KOPT-K1 (cell line): ENCODE data around the gene CCL11.

Experiments used
- H3K27ac ChIP-seq: fragments of 200-600 bp; sonication (generic); 2 replicates; pipeline ENCODE4 v1.5.1; 2016; ENCODE audit warnings: antibody characterized with exemption, mild to moderate bottlenecking, low read depth, low read length; ENCODE audit not compliant: poor library complexity, severe bottlenecking
- H3K36me3 ChIP-seq: fragments of 200-600 bp; sonication (generic); 2 replicates; pipeline ENCODE4 v1.5.1; 2017; ENCODE audit warnings: antibody characterized with exemption, mild to moderate bottlenecking, low read length, moderate library complexity; ENCODE audit not compliant: insufficient read depth
- H3K9me3 ChIP-seq: fragments of 200-600 bp; sonication (generic); 2 replicates; pipeline ENCODE4 v1.5.1; 2017; ENCODE audit warnings: antibody characterized with exemption, low read length, mild to moderate bottlenecking; ENCODE audit not compliant: insufficient read depth, poor library complexity, severe bottlenecking

Gene CCL11

DNA sequence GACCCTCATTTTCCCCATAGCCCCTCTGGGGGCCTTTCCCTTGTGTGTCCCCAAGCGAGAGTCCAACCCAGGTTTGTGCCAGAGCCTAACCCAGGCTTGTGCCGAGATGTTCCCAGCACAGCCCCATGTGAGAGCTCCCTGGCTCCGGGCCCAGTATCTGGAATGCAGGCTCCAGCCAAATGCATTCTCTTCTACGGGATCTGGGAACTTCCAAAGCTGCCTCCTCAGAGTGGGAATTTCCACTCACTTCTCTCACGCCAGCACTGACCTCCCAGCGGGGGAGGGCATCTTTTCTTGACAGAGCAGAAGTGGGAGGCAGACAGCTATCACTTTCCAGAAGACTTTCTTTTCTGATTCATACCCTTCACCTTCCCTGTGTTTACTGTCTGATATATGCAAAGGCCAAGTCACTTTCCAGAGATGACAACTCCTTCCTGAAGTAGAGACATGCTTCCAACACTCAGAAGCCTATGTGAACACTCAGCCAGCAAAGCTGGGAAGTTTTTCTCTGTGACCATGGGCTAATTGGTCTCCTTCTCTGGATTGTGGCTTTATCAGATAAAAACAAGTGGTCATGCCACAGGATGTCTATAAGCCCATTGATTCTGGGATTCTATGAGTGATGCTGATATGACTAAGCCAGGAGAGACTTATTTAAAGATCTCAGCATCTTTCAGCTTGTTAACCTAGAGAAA lies 33.0 kb upstream of the CCL11 start:
- H3K9me3 ChIP-seq, result no peaks in the 10 kb centered on the region
- H3K27ac ChIP-seq, result no peak overlapping the region
- no peaks in the 10 kb centered on the region for H3K36me3 ChIP-seq

DNA sequence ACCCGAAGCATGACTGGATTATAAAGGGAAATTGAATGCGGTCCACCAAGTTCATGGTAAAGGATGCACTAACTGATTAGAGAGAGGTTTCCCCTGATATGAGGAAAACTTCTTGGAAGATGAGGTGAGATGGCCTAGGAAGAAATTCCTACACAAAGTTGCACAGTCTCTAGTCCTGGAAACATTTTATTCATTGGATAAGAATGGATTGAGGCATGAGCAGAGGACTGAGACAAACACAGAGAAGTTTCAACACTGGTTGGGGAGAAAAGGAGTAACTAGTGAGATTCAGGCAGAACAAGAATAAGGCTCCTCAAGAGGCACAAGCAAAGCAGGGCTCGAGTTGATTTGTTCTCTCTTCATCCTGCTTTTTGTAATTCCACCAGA lies 32.4 kb upstream of the CCL11 start:
- Histone ChIP-seq H3K27ac (no peak overlapping the region), H3K36me3 (no peaks in the 10 kb centered on the region), H3K9me3 (no peaks in the 10 kb centered on the region)

DNA sequence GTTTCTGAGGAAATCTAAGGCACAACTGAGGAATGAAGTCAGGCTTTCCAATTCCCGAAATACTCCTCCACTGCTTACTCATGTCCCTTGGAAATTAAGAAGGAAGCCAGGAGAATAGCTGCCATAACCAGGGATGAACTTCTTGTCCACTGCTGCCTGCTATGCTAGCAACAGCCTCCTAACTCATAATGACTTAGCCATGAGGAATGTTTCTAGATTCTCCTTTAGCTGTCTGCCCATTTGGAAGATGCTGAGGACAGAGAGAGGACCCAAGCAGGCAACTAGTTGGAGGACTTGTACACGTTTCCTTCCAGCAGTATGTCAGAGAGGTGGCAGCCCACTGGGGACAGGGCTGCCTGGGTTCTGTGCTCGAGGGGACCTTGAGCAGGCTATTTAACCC lies 31.4 kb upstream of the CCL11 start:
- Histone ChIP-seq H3K36me3 (no peaks in the 10 kb centered on the region), H3K9me3 (no peaks in the 10 kb centered on the region), H3K27ac (no peak overlapping the region)

DNA sequence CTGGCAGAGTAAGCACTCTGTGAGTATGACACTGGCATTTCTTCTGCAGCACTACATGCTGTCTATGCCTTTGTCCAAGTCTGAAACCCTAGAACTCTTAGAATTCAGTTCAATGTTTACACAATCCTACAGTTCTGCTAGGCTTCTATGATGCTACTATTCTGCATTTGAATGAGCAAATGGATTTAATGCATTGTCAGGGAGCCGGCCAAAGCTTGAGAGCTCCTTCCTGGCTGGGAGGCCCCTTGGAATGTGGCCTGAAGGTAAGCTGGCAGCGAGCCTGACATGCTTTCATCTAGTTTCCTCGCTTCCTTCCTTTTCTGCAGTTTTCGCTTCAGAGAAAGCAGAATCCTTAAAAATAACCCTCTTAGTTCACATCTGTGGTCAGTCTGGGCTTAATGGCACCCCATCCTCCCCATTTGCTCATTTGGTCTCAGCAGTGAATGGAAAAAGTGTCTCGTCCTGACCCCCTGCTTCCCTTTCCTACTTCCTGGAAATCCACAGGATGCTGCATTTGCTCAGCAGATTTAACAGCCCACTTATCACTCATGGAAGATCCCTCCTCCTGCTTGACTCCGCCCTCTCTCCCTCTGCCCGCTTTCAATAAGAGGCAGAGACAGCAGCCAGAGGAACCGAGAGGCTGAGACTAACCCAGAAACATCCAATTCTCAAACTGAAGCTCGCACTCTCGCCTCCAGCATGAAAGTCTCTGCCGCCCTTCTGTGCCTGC lies 30.7 kb upstream of the CCL11 start, which contains the start of gene CCL2:
TSS of gene CCL2 (plus strand) at position 635 of the 730 bp plus-strand sequence. CDS start at position 700, 65 bp downstream.
- Histone ChIP-seq H3K9me3 (no peaks in the 10 kb centered on the region), H3K36me3 (no peaks in the 10 kb centered on the region), H3K27ac (no peak within 1 kb of the TSS)

DNA sequence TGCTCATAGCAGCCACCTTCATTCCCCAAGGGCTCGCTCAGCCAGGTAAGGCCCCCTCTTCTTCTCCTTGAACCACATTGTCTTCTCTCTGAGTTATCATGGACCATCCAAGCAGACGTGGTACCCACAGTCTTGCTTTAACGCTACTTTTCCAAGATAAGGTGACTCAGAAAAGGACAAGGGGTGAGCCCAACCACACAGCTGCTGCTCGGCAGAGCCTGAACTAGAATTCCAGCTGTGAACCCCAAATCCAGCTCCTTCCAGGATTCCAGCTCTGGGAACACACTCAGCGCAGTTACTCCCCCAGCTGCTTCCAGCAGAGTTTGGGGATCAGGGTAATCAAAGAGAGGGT lies 30.2 kb upstream of the CCL11 start:
- Histone ChIP-seq H3K9me3 (no peaks in the 10 kb centered on the region), H3K36me3 (no peaks in the 10 kb centered on the region), H3K27ac (no peak overlapping the region)

DNA sequence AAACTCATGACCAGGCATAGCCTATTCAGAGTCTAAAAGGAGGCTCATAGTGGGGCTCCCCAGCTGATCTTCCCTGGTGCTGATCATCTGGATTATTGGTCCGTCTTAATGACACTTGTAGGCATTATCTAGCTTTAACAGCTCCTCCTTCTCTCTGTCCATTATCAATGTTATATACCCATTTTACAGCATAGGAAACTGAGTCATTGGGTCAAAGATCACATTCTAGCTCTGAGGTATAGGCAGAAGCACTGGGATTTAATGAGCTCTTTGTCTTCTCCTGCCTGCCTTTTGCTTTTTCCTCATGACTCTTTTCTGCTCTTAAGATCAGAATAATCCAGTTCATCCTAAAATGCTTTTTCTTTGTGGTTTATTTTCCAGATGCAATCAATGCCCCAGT lies 29.7 kb upstream of the CCL11 start:
- no peak overlapping the region for H3K27ac ChIP-seq
- no peaks in the 10 kb centered on the region for H3K36me3 ChIP-seq
- H3K9me3 ChIP-seq, result no peaks in the 10 kb centered on the region

DNA sequence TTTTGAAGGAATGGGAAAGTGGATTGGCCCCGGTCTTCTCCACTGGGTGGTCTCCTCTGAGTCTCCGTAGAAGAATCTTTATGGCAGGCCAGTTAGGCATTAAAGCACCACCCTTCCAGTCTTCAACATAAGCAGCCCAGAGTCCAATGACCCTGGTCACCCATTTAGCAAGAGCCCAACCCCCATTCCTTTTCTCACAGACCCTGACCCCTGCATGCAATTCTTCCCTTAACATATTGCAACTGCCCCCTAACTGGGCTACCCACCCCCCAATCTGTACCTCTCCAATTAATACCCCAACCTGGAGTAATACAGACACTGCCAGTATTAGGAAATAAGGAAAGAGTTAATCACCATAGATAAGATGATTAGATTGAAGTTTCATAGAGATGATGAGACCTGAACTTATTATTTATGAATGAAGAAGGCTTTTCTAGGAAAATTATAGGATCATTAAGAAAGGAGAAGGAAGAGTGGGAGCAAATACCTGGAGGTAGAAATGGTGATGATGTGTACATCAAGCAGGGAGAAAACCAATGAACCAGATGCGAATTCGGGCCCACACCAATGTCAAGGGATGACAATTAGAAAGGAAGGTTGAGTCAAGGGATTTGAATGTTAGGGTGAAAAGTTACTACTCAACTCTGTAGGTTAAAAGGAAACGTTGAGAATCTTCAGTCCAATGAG lies 28.1 kb upstream of the CCL11 start:
- no peaks in the 10 kb centered on the region for H3K9me3 ChIP-seq
- H3K36me3 ChIP-seq, result no peaks in the 10 kb centered on the region
- no peak overlapping the region for H3K27ac ChIP-seq

DNA sequence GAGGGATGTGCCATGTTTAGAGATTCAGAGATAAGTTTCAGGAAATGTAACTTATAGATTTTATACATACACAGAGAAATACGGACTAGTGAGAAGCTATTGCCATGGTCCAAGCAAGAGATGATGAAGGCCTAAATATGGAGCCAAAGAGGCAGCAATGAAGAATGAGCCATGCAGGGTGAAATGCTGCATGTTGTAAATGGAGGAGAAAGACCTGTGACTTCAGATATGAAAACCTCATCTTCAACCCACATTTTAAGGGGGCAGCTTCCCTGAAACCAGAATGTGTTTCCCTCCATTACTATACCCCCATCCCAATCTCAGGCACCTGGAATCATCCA lies 27.6 kb upstream of the CCL11 start:
- Histone ChIP-seq H3K36me3 (no peaks in the 10 kb centered on the region), H3K9me3 (no peaks in the 10 kb centered on the region), H3K27ac (no peak overlapping the region)

DNA sequence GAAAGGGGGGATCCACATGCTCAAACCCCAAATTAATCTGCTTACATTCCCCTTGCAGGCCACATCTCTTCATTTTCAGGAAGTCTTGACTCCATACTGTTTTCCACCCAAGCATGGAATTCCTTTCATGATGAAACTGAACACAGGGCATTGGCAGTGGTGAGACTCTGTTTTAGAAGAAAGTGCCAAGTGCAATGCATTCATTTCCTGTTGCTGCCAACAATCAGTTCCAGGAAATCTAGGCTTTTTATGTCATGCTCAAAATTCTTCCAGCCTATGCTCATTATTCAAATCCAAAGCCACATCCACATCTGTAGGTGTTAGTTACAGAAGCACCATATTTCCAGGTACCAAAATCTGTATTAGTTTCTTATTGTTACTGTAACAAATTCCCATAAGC lies 26.4 kb upstream of the CCL11 start:
- Histone ChIP-seq H3K9me3 (no peaks in the 10 kb centered on the region), H3K27ac (no peak overlapping the region), H3K36me3 (no peaks in the 10 kb centered on the region)

DNA sequence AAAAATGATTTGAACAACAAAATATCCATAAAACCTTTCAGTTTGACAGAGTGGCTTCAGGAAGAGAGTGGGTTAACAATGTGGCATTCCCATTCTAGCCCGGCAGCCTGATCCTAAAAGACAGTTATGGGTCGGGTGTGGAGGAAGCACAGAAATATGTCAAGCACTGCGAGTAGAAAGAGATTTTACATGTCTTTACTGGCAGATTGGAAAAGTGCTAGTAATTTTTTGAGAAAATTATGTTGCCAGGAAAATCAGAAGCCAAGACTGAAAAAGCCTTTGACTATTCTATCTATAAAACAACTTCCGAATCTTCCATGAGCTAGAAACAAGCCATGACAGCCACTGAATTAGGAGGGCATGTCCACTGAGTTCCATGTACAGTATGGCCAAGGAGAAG lies 24.7 kb upstream of the CCL11 start:
- Histone ChIP-seq H3K27ac (no peak overlapping the region), H3K36me3 (no peaks in the 10 kb centered on the region), H3K9me3 (no peaks in the 10 kb centered on the region)

DNA sequence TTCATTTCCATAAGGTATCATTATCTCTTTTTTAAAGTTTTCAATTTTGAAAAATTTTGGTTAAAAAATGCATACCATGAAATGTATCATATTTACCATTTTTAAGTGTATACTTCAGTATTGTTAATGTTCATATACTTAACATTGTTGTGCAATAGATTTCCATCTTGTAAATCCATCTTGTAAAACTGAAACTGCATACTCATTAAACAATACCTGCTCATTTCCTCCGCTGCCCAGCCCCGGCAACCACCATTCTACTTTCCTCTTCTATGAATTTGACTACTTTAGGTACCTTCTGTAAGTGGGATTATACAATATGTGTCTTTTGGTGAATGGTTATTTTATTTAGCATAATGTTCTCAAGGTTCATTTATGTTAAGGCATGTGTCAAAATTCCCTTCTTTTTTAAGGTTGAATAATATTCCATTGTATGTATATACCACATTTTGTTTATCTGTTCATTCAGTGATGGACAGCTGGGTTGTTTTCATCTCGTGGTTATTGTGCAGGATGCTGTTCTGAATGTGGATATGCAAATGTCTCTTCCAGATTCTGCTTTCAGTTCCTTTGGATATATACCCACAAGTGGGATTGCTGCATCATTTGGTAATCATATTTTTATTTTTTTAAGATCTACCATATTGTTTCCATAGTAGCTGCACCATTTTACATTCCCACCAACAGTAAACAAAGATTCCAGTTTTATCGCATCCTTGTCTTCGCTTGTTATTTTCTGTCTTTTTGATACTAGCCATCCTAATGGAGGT lies 23.8 kb upstream of the CCL11 start:
- H3K36me3 ChIP-seq, result no peaks in the 10 kb centered on the region
- no peaks in the 10 kb centered on the region for H3K9me3 ChIP-seq
- H3K27ac ChIP-seq, result no peak overlapping the region

DNA sequence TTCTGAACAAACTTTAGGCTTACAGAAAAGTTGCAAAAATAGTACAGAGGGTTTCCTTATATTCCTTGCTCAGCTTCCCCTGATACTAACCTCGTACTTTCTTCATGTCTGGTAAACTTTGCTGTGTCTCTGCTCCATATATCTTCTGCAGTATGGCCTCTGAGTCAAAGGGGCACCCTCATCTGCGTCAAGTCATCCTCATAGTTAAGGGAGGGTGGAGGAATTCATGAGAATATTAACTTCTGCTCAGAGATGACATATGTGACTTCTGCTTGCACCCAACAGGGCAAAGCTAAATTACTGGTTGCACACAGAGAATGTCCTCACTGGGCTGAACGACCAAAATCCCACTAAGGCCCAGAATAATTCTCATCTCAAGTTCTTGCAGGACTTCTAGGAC lies 19.8 kb upstream of the CCL11 start:
- Histone ChIP-seq H3K27ac (no peak overlapping the region), H3K9me3 (no peaks in the 10 kb centered on the region), H3K36me3 (no peaks in the 10 kb centered on the region)

DNA sequence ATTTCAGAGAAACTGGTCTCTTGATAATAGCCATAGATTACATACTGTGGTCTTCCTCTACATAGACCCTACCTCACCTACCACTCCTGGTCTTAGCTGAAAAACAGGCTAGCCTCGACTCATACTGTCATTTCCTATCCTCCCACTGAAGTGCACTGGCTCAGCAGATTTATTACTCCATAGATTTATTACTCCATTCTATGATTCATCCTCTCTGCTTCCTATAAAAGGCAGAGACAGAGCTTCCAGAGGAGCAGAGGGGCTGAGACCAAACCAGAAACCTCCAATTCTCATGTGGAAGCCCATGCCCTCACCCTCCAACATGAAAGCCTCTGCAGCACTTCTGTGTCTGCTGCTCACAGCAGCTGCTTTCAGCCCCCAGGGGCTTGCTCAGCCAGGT lies 15.6 kb upstream of the CCL11 start, which contains the start of gene CCL7:
TSS of gene CCL7 (plus strand) at position 253 of the 400 bp plus-strand sequence. CDS start at position 323, 70 bp downstream.
- no peaks in the 10 kb centered on the region for H3K9me3 ChIP-seq
- no peaks in the 10 kb centered on the region for H3K36me3 ChIP-seq
- H3K27ac ChIP-seq, result no peak within 1 kb of the TSS

DNA sequence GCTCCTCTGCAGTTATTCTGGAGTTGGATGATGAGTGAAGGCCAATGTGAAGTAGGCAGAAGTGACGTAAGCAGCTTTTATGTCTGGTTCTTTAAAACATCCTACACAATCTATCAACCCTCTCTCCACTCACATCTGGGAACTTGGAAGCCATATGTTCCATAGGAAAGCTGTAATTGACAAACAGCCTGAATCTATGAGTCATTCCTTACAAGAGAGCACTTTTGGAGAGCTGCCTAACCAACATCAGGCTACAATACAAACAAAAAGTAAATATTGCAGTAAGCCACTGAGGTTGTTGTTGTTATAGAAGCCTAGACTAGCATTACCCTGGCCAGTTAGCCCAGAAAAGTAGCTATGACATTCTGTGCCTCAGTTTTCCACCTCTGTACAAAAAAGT lies 9.7 kb upstream of the CCL11 start:
- Histone ChIP-seq H3K27ac (no peak overlapping the region), H3K36me3 (no peaks in the 10 kb centered on the region), H3K9me3 (no peaks in the 10 kb centered on the region)

DNA sequence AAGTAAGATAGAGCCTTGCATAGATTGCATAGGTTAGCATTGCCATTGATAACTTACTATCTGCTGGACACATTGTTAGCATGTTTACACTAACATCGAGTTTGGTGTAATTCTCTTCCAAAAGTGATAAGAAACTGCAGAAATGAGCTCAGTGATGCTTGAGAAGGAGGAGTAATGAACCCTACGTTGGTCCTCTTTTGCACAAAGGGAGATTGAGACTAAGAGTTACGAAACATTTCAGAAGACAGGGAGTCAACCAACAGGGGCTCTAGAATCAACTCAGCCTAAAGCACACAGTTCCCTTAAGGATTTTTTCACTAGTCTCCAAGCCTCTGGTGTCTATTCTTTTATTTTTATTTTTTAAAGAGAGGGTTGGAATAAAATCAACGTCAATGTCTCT lies 8.7 kb upstream of the CCL11 start:
- no peaks in the 10 kb centered on the region for H3K9me3 ChIP-seq
- H3K27ac ChIP-seq, result no peak overlapping the region
- no peaks in the 10 kb centered on the region for H3K36me3 ChIP-seq
